GM06990 (cell line): ENCODE data around the gene FMNL2.

Source experiments
- DNase-seq: peaks from one replicate; pipeline ENCODE4 v3.0.0-alpha.2; 2011; ENCODE audit not compliant: insufficient read length; ENCODE audit errors: extremely low read depth
- H3K27me3 ChIP-seq: replicated peaks from 2 replicates; pipeline ENCODE4 v1.6.0; 2011; ENCODE audit warnings: low read length; ENCODE audit not compliant: control insufficient read depth, insufficient read depth
- H3K36me3 ChIP-seq: 2 replicates; pipeline ENCODE4 v1.5.1; 2011; ENCODE audit warnings: low read length; ENCODE audit not compliant: control insufficient read depth, insufficient read depth
- H3K4me3 ChIP-seq: replicated peaks from 2 replicates; pipeline ENCODE4 v1.5.1; 2011; ENCODE audit warnings: low read depth, mild to moderate bottlenecking, control low read depth, low read length
- CTCF ChIP-seq: IDR thresholded peaks from 2 replicates; pipeline ENCODE4 v1.5.1; 2011; ENCODE audit warnings: low read length, control low read depth, mild to moderate bottlenecking, inconsistent platforms; ENCODE audit not compliant: insufficient read depth, poor library complexity, severe bottlenecking

Gene FMNL2

DNA sequence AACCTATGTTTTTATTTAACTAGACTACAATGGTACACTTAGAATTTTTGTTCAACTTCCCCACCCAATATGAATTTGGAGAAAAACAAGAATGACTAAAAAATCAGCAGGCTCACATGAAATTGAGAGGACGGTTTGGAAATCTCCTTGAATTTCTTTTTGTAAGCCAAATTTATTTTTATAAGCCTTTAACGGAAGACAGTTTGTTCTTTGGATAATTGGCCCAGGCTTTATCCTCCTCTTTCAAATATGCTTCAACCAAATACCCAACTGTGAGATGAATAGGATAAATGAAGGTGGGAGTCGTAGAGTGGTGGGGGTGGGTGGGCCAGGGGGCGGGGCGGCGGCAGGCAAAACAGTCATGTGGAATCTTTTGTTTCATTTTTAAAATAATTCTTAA lies 60.6 kb downstream of the FMNL2 start:
- no peak for TF ChIP-seq CTCF
- no peak for DNase-seq
- Histone ChIP-seq H3K36me3 (no peaks in the 10 kb centered on the region), H3K27me3 (no peaks in the 10 kb centered on the region), H3K4me3 (no peak overlapping the region)

GRCh38 chr2:152396051-152396511 lies 61.1 kb downstream of the FMNL2 start:
- Histone ChIP-seq H3K27me3 (no peaks in the 10 kb centered on the region), H3K36me3 (no peaks in the 10 kb centered on the region), H3K4me3 (no peak overlapping the region)
- no peak for TF ChIP-seq CTCF
- DNase-seq, result no peak

GRCh38 chr2:152396763-152397162 lies 61.8 kb downstream of the FMNL2 start:
- Histone ChIP-seq H3K27me3 (no peaks in the 10 kb centered on the region), H3K4me3 (no peak overlapping the region), H3K36me3 (no peaks in the 10 kb centered on the region)
- no peak for TF ChIP-seq CTCF
- DNase-seq, result no peak

- Histone ChIP-seq H3K27me3 (no peaks in the 10 kb centered on the region), H3K4me3 (no peak overlapping the region), H3K36me3 (no peaks in the 10 kb centered on the region)
- no peak for TF ChIP-seq CTCF
- DNase-seq, result no peak
Measured at GRCh38 chr2:152399003-152399402, 64.0 kb downstream of the FMNL2 start.

GRCh38 chr2:152400607-152401214 lies 65.7 kb downstream of the FMNL2 start:
- TF ChIP-seq CTCF, result no peak
- Histone ChIP-seq H3K4me3 (no peak overlapping the region), H3K27me3 (no peaks in the 10 kb centered on the region), H3K36me3 (no peaks in the 10 kb centered on the region)
- DNase-seq, result no peak
